Epithelial cell of esophagus (primary cell): ENCODE results near the gene HIF1A.

Experiments used
- DNase-seq: peaks from one replicate; pipeline ENCODE4 v3.0.0; 2010; ENCODE audit warnings: low read depth
- H3K4me3 ChIP-seq: 2 replicates; pipeline ENCODE4 v1.5.1; 2011; ENCODE audit warnings: mild to moderate bottlenecking, low read length, control low read depth
- CTCF ChIP-seq: IDR thresholded peaks from 2 replicates; pipeline ENCODE4 v1.5.1; 2011; ENCODE audit warnings: low read depth, mild to moderate bottlenecking, low read length, control low read depth, inconsistent platforms; ENCODE audit not compliant: insufficient read depth; ENCODE audit errors: missing control alignments

Gene HIF1A

GRCh38 chr14:61764342-61765122 is 69.2 kb downstream of the HIF1A start:
- peak overlapping the region; percentile 89 for H3K4me3 ChIP-seq
- TF ChIP-seq CTCF, result no peak
- no peak for DNase-seq

- DNase-seq, result no peak
- TF ChIP-seq CTCF, result no peak
- peak overlapping the region; percentile 89 for H3K4me3 ChIP-seq
Measured at GRCh38 chr14:61765225-61765943, 70.1 kb downstream of the HIF1A start.

- DNase-seq, result peak; percentile 54
- H3K4me3 ChIP-seq, result peak overlapping the region; percentile 89
- TF ChIP-seq CTCF, result no peak
Measured at GRCh38 chr14:61766151-61766550, 70.8 kb downstream of the HIF1A start.

GRCh38 chr14:61768240-61768639 is 72.9 kb downstream of the HIF1A start:
- no peak overlapping the region for H3K4me3 ChIP-seq
- TF ChIP-seq CTCF, result no peak

GRCh38 chr14:61769893-61770292 is 74.6 kb downstream of the HIF1A start:
- H3K4me3 ChIP-seq, result no peak overlapping the region
- DNase-seq, result no peak
- TF ChIP-seq CTCF, result no peak

More at GRCh38 chr14:61768240-61768639, 72.9 kb downstream of the HIF1A start:
- no peak for DNase-seq

- no peak for DNase-seq
- H3K4me3 ChIP-seq, result no peak overlapping the region
- TF ChIP-seq CTCF, result no peak
Measured at GRCh38 chr14:61774861-61775260, 79.5 kb downstream of the HIF1A start.

- no peak for DNase-seq
- no peak overlapping the region for H3K4me3 ChIP-seq
Measured at GRCh38 chr14:61780125-61780524, 84.8 kb downstream of the HIF1A start.

More at GRCh38 chr14:61780125-61780524, 84.8 kb downstream of the HIF1A start:
- TF ChIP-seq CTCF, result no peak
